HG03196 (cell line): ENCODE results near the gene SULT2B1.
"Not testable (repeated sequence)": the region's sequence is repeated elsewhere in the genome, so short reads cannot be mapped to it uniquely, and the experiment has no call there.

Source experiments
- ATAC-seq: cut with Tn5 transposase; IDR thresholded peaks from one replicate; pipeline ENCODE4 v1.9.1; 2021; ENCODE audit not compliant: unreplicated experiment

SULT2B1 gene

GRCh38 chr19:48524732-48525131, 27.2 kb upstream of the SULT2B1 start:
- ATAC-seq, result no peak

DNA sequence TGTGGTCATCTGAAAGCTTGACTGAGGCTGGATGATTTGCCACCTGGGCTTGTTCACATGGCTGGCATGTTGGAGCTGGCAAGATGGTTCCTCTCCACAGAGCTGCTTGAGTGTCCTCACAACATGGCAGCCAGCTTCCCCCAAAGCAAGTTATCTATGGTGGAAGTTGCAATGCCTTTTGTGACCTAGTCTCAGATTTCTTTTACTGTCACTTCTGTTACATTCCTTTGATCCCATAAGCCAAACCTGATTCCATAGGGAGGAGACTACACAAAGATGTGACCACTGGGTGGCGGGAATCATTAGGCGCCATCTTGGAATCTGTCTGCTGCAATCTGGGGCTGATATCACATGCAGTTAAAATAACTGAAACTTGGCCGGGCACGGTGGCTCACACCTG, 22.8 kb upstream of the SULT2B1 start:
- no peak for ATAC-seq

DNA sequence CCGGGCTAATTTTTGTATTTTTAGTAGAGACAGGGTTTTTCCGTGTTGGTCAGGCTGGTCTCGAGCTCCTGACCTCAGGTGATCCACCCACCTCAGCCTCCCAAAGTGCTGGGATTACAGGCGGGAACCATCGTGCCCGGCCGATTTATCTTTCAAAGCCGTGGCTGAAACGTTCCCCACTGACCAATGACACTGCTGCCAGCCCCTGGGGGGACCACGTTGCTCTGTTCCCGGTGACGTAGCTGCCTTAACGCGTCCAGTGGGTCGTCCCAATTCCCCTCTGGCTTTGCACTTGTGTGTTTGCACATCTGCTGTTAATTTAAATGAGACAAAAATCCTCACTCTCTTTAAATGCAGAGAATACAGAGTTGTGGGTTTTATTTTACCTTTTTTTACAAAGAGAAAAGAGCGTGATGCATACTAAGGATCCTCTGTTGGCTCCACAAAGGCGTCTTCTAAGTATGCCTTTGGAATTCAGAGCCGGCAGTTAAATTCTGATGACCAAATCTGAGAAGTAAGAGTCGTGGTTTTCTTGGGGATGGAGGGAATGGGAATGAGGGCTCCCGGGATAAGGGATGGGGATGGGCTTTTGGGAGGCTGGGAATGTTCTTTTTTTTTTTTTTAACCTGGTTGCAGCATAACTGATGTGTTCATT, 21.8 kb upstream of the SULT2B1 start:
- ATAC-seq, result no peak

- no peak for ATAC-seq
Measured at GRCh38 chr19:48530770-48531169, 21.2 kb upstream of the SULT2B1 start.

GRCh38 chr19:48533770-48534169, 18.2 kb upstream of the SULT2B1 start:
- no peak for ATAC-seq

DNA sequence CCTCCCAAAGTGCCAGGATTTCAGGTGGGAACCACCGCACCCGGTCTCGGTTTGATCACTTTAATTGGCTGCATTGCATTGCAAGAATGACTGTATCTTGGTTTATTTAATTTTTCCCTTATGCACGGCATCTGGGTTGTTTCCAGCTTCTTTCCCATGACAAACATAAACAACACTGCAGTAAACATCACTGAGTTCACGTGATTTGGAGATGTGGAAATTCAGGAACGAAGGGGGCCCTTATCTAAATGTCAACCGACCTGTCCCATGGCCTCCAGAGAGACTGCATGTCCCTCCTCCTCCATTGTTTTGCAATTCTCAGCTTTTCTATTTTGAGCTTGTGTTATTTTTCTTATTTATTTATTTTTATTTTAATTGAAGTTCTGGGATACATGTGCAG, 14.4 kb upstream of the SULT2B1 start:
- no peak for ATAC-seq

DNA sequence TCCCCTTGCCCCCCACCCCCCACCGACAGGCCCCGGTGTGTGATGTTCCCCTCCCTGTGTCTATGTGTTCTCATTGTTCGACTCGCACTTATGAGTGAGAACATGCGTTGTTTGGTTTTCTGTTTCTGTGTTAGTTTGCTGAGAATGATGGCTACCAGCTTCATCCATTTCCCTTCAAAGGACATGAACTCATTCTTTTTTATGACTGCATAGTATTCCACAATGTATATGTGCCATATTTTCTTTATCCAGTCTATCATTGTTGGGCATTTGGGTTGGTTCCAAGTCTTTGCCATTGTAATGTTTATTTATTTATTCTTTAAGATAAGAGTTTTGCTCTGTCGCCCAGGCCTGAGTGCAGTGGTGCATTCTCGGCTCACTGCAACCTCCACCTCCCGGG, 13.9 kb upstream of the SULT2B1 start:
- not testable (repeated sequence) for ATAC-seq

- ATAC-seq, result no peak
Measured at GRCh38 chr19:48539503-48540096, 12.4 kb upstream of the SULT2B1 start.

GRCh38 chr19:48540110-48540509, 11.9 kb upstream of the SULT2B1 start:
- ATAC-seq, result no peak

- ATAC-seq, result no peak
Measured at GRCh38 chr19:48541813-48542212, 10.2 kb upstream of the SULT2B1 start.

- ATAC-seq, result no peak
Measured at GRCh38 chr19:48543121-48543710, 8.8 kb upstream of the SULT2B1 start.

GRCh38 chr19:48544856-48545750, 6.9 kb upstream of the SULT2B1 start:
- ATAC-seq, result no peak

- no peak for ATAC-seq
Measured at GRCh38 chr19:48547722-48548121, 4.2 kb upstream of the SULT2B1 start.

DNA sequence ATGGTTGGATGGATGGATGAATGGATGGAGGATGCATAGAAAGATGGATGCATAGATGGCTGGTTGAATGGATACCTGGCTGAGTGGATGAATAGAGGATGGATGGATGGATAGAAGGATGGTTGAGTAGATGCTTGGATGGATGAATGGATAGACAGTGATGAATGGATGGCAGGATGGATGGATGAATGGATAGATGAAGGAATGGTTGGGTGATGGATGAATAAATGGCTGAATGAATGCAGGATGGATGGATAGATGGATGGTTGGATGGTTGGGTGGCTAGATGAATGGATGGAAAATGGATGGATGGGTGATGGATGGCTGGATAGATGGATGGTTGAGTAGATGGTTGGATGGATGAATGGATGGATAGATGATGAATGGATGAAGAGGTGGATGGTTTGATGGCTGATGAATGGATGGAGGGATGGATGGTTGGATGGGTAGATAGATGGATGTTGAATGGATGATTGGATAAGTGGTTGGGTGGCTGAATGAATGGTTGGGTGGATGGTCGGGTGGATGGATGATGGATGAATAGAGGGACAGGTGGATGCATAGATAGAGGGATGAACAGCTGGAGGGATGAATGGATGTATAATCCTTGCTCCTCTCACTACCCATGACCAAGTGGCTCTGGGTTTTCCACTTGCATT, 3.6 kb upstream of the SULT2B1 start:
- no peak for ATAC-seq

DNA sequence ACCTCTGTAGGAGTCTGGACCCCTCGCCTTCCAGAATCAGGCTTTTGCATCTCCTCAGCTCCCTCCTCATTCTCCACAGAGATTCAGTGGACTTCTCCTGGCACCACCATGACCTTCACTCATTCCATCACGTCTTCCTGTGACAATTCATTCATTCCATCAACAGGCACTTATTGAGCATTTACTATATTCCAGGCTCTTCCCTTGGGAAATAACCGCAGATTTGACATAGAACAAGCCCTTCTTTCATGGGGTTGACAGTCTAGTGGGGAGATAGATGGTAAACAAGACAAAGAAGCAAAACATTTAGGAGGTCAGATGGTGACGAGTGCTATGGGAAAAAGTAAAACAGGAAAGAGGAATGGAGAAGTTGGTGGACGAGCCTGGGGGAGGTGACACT, 2.6 kb upstream of the SULT2B1 start:
- ATAC-seq, result no peak

- no peak for ATAC-seq
Measured at GRCh38 chr19:48552406-48553322, 692 bp downstream of the SULT2B1 start.

GRCh38 chr19:48553676-48554384, 1.9 kb downstream of the SULT2B1 start:
- no peak for ATAC-seq

DNA sequence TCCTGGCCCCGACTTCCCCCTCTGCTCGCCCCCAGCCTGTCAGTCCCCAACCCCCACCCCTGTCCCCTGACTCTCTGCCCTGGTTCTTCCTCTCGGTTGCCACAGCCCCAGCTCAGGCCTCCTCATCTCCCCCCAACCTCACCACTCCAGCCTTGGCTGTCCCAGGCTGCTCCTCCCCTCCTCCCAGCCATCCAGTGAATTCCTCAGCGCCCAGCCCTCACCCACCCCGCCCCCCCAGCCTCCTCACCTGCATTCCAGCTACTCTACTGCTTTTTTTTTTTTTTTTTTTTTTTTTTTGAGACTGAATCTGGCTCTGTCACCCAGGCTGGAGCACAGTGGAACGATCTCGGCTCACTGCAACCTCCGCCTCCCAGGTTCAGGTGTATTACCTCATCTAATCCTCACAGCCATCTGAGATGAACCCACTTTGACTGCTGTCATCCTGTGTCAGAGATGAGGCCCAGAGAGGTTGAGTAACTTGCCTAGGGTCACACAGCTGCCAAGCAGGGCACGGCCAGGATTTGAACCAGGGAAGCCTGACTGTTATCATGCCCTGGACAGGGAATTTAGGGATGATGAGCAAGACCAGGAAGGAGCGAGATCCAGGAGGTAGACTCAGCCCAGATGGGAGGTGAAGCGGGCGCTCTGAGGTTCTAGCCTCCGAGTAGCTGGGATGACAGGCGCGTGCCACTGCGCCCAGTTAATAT, 2.6 kb downstream of the SULT2B1 start:
- ATAC-seq, result no peak

GRCh38 chr19:48556163-48556562, 4.2 kb downstream of the SULT2B1 start:
- no peak for ATAC-seq
